ENCODE results near the gene KLHL15. TPM values are rescaled to one million over a fixed set of nuclear protein-coding genes. Genes with fewer than 3 reads are reported as not detected.

The KLHL15 gene
- total and polyA plus RNA-seq, 7 donors = 2.1 to 10.2 (median 5.0) TPM

DNA sequence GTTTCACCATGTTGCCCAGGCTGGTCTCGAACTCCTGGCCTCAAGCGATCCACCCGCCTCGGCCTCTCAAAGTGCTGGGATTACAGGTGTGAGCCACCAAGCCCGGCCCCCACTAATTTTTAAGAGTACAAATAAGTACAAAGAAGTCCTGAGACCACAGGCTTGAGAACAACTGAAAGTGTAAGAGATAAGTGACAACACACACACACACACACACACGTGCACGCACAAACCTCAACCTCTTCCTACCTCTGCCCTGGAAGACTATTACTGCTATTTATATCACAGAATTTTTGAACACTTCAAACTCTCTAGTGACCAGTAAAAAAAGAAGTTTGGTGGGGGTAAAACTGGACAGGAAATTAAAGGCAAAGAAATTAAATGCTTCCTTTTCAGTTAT, 7.5 kb downstream of the KLHL15 start:
- no peak for ATAC-seq
- Histone ChIP-seq H3K27me3 (ENCODE audit: insufficient read depth in 3 of 3, low read length in 2 of 3) (peaks cover 0 to 8% (median 0%) of the 10 kb centered on the region in 3 donors), H3K4me3 (no peak overlapping the region), H3K36me3 (ENCODE audit: insufficient read depth in 1 of 2, low read depth in 1 of 2) (no peaks in the 10 kb centered on the region), H3K4me1 (no peaks in the 10 kb centered on the region), H3K27ac (no peak overlapping the region), H3K9me3 (no peaks in the 10 kb centered on the region)
- intact Hi-C loops (cut with DNase I) = loop anchor here (1.0 to 10.0 kb wide), 3 partner anchors 24 to 235 kb away; partner anchors contain the start of gene SAT1 (in 1 of the 2)
- 73 to 75% (median 75%) methylated on average over 7 of the region's 7 CpGs for WGBS, 3 donors
- DNase-seq = no peak
- TF ChIP-seq, protein P1, sequence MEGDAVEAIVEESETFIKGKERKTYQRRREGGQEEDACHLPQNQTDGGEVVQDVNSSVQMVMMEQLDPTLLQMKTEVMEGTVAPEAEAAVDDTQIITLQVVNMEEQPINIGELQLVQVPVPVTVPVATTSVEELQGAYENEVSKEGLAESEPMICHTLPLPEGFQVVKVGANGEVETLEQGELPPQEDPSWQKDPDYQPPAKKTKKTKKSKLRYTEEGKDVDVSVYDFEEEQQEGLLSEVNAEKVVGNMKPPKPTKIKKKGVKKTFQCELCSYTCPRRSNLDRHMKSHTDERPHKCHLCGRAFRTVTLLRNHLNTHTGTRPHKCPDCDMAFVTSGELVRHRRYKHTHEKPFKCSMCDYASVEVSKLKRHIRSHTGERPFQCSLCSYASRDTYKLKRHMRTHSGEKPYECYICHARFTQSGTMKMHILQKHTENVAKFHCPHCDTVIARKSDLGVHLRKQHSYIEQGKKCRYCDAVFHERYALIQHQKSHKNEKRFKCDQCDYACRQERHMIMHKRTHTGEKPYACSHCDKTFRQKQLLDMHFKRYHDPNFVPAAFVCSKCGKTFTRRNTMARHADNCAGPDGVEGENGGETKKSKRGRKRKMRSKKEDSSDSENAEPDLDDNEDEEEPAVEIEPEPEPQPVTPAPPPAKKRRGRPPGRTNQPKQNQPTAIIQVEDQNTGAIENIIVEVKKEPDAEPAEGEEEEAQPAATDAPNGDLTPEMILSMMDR (IDR thresholded peaks at IDR 0.05) = no peak

- no peaks in the 10 kb centered on the region for H3K9me3 ChIP-seq
- no peak overlapping the region for H3K4me3 ChIP-seq
- intact Hi-C loops (cut with DNase I) = loop anchor here (1.0 to 10.0 kb wide), 3 partner anchors 24 to 234 kb away; partner anchors contain the start of gene SAT1 (in 1 of the 2)
- H3K27ac ChIP-seq = no peak overlapping the region
- DNase-seq (no peak), ATAC-seq (no peak)
- TF ChIP-seq, protein P1 (IDR thresholded peaks at IDR 0.05) = no peak
- H3K27me3 ChIP-seq (ENCODE audit: insufficient read depth in 3 of 3, low read length in 2 of 3) = peaks cover 0 to 8% (median 0%) of the 10 kb centered on the region in 3 donors
- no peaks in the 10 kb centered on the region for H3K4me1 ChIP-seq
- WGBS, 3 donors = 56 to 83% (median 66%) methylated on average over 4 of the region's 4 CpGs
- no peaks in the 10 kb centered on the region for H3K36me3 ChIP-seq (ENCODE audit: insufficient read depth in 1 of 2, low read depth in 1 of 2)
These were observed 8.2 kb downstream of the KLHL15 start for GRCh38 chrX:24018809-24019208.

DNA sequence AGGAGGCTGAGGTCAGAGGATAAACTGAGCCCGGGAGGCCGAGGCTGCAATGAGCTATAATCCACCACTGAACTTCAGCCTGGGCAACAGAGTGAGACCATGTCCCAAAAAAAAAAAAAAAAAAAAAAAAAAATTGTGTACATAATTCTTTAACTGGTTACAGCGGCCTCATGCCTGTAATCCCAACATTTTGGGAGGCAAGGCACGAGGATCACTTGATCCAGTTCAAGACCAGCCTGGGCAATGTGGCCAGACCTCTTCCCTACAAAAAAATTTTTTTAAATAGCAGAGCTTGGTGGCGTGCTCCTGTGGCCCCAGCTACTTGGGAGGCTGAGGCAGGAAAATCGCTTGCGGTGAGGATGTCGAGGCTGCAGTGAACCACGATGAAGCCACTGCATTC, 9.3 kb downstream of the KLHL15 start:
- DNase-seq (no peak), ATAC-seq (no peak)
- intact Hi-C loops (cut with DNase I) = loop anchor here (10.0 kb wide), 2 partner anchors 93 to 233 kb away; partner anchors contain the start of gene SAT1 (in 1 of the 2)
- no peaks in the 10 kb centered on the region for H3K4me1 ChIP-seq
- no peaks in the 10 kb centered on the region for H3K36me3 ChIP-seq (ENCODE audit: insufficient read depth in 1 of 2, low read depth in 1 of 2)
- no peaks in the 10 kb centered on the region for H3K9me3 ChIP-seq
- peaks cover 0 to 14% (median 0%) of the 10 kb centered on the region in 3 donors for H3K27me3 ChIP-seq (ENCODE audit: insufficient read depth in 3 of 3, low read length in 2 of 3)
- H3K4me3 ChIP-seq = no peak overlapping the region
- H3K27ac ChIP-seq = no peak overlapping the region
- 86 to 98% (median 96%) methylated on average over 9 of the region's 9 CpGs for WGBS, 3 donors
- TF ChIP-seq, protein P1 (IDR thresholded peaks at IDR 0.05) = no peak

DNA sequence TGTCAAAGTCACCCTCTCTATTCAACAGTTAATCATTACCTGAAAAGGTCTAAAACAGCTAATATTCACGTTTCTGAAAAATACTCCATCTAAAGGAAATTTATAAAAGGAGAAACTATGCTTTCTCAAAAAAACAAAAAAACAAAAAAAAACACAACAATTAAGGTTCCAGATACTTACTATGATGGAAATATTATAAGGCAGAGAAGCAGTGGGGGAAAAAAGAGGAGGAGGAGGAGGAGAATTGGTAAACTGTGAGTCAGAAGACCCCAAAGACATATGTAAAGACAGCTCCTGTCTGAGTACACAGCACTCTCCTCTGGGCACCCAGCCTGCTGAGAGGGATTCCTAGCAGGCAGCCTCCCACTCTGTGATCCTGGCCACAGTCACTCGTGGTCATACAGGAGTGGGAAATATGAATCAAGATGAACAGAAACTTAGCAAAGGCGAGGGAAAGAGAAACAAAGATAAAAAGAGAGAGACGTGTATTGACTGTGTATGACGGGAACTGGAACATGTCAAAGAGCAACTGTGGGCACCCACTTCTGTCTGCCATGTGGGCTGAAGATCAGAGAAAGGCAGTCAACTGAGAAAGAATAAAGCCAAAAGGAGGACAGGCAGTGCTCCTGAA, 12.5 kb downstream of the KLHL15 start:
- no peaks in the 10 kb centered on the region for H3K9me3 ChIP-seq
- ATAC-seq (no peak), DNase-seq (no peak)
- no peaks in the 10 kb centered on the region for H3K36me3 ChIP-seq (ENCODE audit: insufficient read depth in 1 of 2, low read depth in 1 of 2)
- peaks cover 0 to 17% (median 0%) of the 10 kb centered on the region in 3 donors for H3K27me3 ChIP-seq (ENCODE audit: insufficient read depth in 3 of 3, low read length in 2 of 3)
- 44 to 62% (median 45%) methylated on average over 5 of the region's 5 CpGs for WGBS, 3 donors
- no peaks in the 10 kb centered on the region for H3K4me1 ChIP-seq
- TF ChIP-seq, protein P1 (IDR thresholded peaks at IDR 0.05) = no peak
- no peak overlapping the region for H3K4me3 ChIP-seq
- no peak overlapping the region for H3K27ac ChIP-seq
- intact Hi-C loops (cut with DNase I) = loop anchor here (10.0 kb wide), 2 partner anchors 90 to 230 kb away; partner anchors contain the start of gene SAT1 (in 1 of the 2)

Data from psoas muscle (tissue), 8 donors.